A673 (cell line): ENCODE measurements around the gene PEX16.
"Not testable (repeated sequence)": the region's sequence is repeated elsewhere in the genome, so short reads cannot be mapped to it uniquely, and the experiment has no call there.

Experiments
- CTCF ChIP-seq: fragments of 300-800, 200-600 bp; sonication (generic); conservative IDR thresholded peaks from 2 replicates; pipeline ENCODE4 v1.5.1; 2017; ENCODE audit warnings: low read depth, mild to moderate bottlenecking, antibody characterized with exemption, low read length, moderate library complexity, mixed read lengths
- EZH2 ChIP-seq: fragments of 200-600 bp; sonication (generic); IDR thresholded peaks from 2 replicates; pipeline ENCODE4 v1.6.1; 2017; ENCODE audit warnings: borderline replicate concordance, low read depth, mild to moderate bottlenecking, mixed read lengths, antibody characterized with exemption, low read length; ENCODE audit not compliant: poor library complexity, severe bottlenecking

- TF ChIP-seq CTCF, EZH2: not testable (repeated sequence)
Measured at GRCh38 chr11:45900175-45900800, 17.4 kb downstream of the PEX16 start.
